HepG2 (cell line): Measurements from ENCODE around the gene ERF. TPM values are rescaled to one million over a fixed set of nuclear protein-coding genes. Genes with fewer than 3 reads are reported as not detected.

ENCODE experiments used
- ATAC-seq: fragments of 200-7000 bp; cut with Tn5 transposase; 3 replicates; pipeline ENCODE4 v1.9.1; 2020; ENCODE audit warnings: mild to moderate bottlenecking, moderate library complexity
- BruUV-seq: library from RNA; stranded (reverse); fragments of 400-500 nt; replicated peaks from 2 replicates; lab custom pipeline; 2021; lab: Mats Ljungman, UMichigan
- CTCF ChIA-PET: fragments of 300-600 bp; formaldehyde crosslinking; extraction: SDS; loops from one replicate; lab custom pipeline; 2021; ENCODE audit warnings: low total read pairs, inconsistent platforms, low intra/inter-chr PET ratio; lab: Yijun Ruan, JAX
- POLR2A ChIA-PET: fragments of 350-600 bp; sonication (Branson Sonifier 250); formaldehyde crosslinking; loops from one replicate; lab custom pipeline; 2020; ENCODE audit warnings: antibody characterized with exemption, inconsistent platforms; lab: Yijun Ruan, JAX
- DNase-seq: peaks from one replicate; pipeline ENCODE4 v3.0.0-alpha.2; 2015; ENCODE audit warnings: low spot score
- FAIRE-seq: peaks from 3 replicates; lab custom pipeline; 2011; peaks lifted over from hg19 to GRCh38; lab: Jason Lieb, UNC
- H2AFZ ChIP-seq: one replicate; pipeline ENCODE4 v1.6.1; 2011; ENCODE audit warnings: low read length, inconsistent platforms
- H3K27ac ChIP-seq: fragments of 300-600 bp; 3 replicates; pipeline ENCODE4 v1.8.0; 2011; ENCODE audit warnings: mixed run types, mild to moderate bottlenecking, mixed read lengths, low read length, inconsistent platforms; ENCODE audit not compliant: insufficient read depth; ENCODE audit errors: extremely low read length
- H3K27me3 ChIP-seq, 2 experiments: fragments of 200-600 bp in 1 of 2; 2 replicates in 1 of 2; 3 replicates in 1 of 2; pipeline versions ENCODE4 v1.6.0 to v1.8.0; 2011; ENCODE audit warnings: low read length in 2 of 2, mild to moderate bottlenecking in 2 of 2, moderate library complexity in 2 of 2, inconsistent platforms in 1 of 2; ENCODE audit not compliant: insufficient read depth in 2 of 2, control insufficient read depth in 1 of 2
- H3K36me3 ChIP-seq, 2 experiments: fragments of 200-600 bp in 1 of 2; replicated peaks in 1 of 2; 2 replicates in 1 of 2; 3 replicates in 1 of 2; pipeline versions ENCODE4 v1.5.1 to v1.8.0; 2011; ENCODE audit warnings: low read length in 2 of 2, inconsistent platforms in 1 of 2; ENCODE audit not compliant: insufficient read depth in 2 of 2, control insufficient read depth in 1 of 2
- H3K4me1 ChIP-seq: 2 replicates; pipeline ENCODE4 v1.5.1; 2012; ENCODE audit warnings: low read length, inconsistent platforms; ENCODE audit not compliant: insufficient read depth
- H3K4me2 ChIP-seq: 2 replicates; pipeline ENCODE4 v1.6.0; 2011; ENCODE audit warnings: low read depth, low read length, inconsistent platforms
- H3K4me3 ChIP-seq, 3 experiments: fragments of 200-600 bp in 1 of 3; sonication (generic), shearing (Covaris generic) in 1 of 3; replicated peaks in 1 of 3; 2 replicates each; pipeline ENCODE4 v1.5.1; 2011 to 2016; ENCODE audit warnings: low read length in 3 of 3, inconsistent platforms in 2 of 3, low read depth in 2 of 3, mild to moderate bottlenecking in 2 of 3, control low read depth in 1 of 3, mixed read lengths in 1 of 3; ENCODE audit not compliant: insufficient read depth in 1 of 3
- H3K79me2 ChIP-seq: one replicate; pipeline ENCODE4 v1.6.1; 2011; ENCODE audit warnings: low read length, inconsistent platforms; ENCODE audit not compliant: insufficient read depth
- H3K9ac ChIP-seq: 2 replicates; pipeline ENCODE4 v1.6.0; 2011; ENCODE audit warnings: mild to moderate bottlenecking, low read depth, low read length, inconsistent platforms; ENCODE audit not compliant: insufficient read depth
- H3K9me3 ChIP-seq: 2 replicates; pipeline ENCODE4 v1.5.1; 2012; ENCODE audit warnings: mild to moderate bottlenecking, low read length
- H4K20me1 ChIP-seq: 2 replicates; pipeline ENCODE4 v1.6.0; 2011; ENCODE audit warnings: inconsistent platforms, mild to moderate bottlenecking, low read length, moderate library complexity; ENCODE audit not compliant: insufficient read depth
- CCDC6 ChIP-seq: sonication (generic); formaldehyde crosslinking; IDR thresholded peaks from 2 replicates; pipeline ENCODE4 v1.8.1; 2022; ENCODE audit warnings: mild to moderate bottlenecking, missing genetic modification reagents, moderate library complexity
- FLYWCH1 ChIP-seq: sonication (generic); formaldehyde crosslinking; IDR thresholded peaks from 2 replicates; pipeline ENCODE4 v1.8.1; 2023; ENCODE audit warnings: mild to moderate bottlenecking, missing genetic modification reagents
- FOXA3 ChIP-seq: IDR thresholded peaks from 2 replicates; pipeline ENCODE4 v1.6.1; 2016; ENCODE audit warnings: missing genetic modification reagents, missing compliant biosample characterization
- HOXA3 ChIP-seq: sonication (generic); formaldehyde crosslinking; IDR thresholded peaks from 2 replicates; pipeline ENCODE4 v1.5.0; 2020; ENCODE audit warnings: missing genetic modification reagents
- IRF2 ChIP-seq: IDR thresholded peaks from 2 replicates; pipeline ENCODE4 v1.6.1; 2018; ENCODE audit warnings: missing genetic modification reagents, missing compliant biosample characterization
- MED1 ChIP-seq: sonication (generic); formaldehyde crosslinking; IDR thresholded peaks from 2 replicates; pipeline ENCODE4 v1.4.0; 2020; ENCODE audit warnings: missing genetic modification reagents
- NFIB ChIP-seq: sonication (generic); formaldehyde crosslinking; IDR thresholded peaks from 2 replicates; pipeline ENCODE4 v1.9.0; 2021; ENCODE audit warnings: missing genetic modification reagents, mild to moderate bottlenecking, borderline replicate concordance
- POLR2G ChIP-seq: fragments of 200-400 bp; formaldehyde crosslinking; IDR thresholded peaks from 2 replicates; pipeline ENCODE4 v1.6.1; 2018; ENCODE audit warnings: mild to moderate bottlenecking, low read depth, low read length, moderate library complexity
- RBFOX2 ChIP-seq: fragments of 200-400 bp; formaldehyde crosslinking; IDR thresholded peaks from 2 replicates; pipeline ENCODE4 v1.6.1; 2017; ENCODE audit warnings: low read depth, mild to moderate bottlenecking, low read length
- RBM22 ChIP-seq: fragments of 200-400 bp; formaldehyde crosslinking; optimal IDR thresholded peaks from 2 replicates; pipeline ENCODE3; 2017; ENCODE audit warnings: mild to moderate bottlenecking, low read length, moderate library complexity
- SETDB1 ChIP-seq: sonication (generic); formaldehyde crosslinking; IDR thresholded peaks from 2 replicates; pipeline ENCODE4 v1.5.1; 2020; ENCODE audit warnings: missing genetic modification reagents, mild to moderate bottlenecking, borderline replicate concordance
- ZNF569 ChIP-seq: sonication (generic); formaldehyde crosslinking; IDR thresholded peaks from 2 replicates; pipeline ENCODE4 v1.5.0; 2020; ENCODE audit warnings: mild to moderate bottlenecking, missing genetic modification reagents, moderate library complexity, borderline replicate concordance
- ZNF7 ChIP-seq: IDR thresholded peaks from 2 replicates; pipeline ENCODE4 v1.6.1; 2016; ENCODE audit warnings: missing biosample characterization, missing genetic modification reagents
- ZNF781 ChIP-seq: sonication (generic); formaldehyde crosslinking; IDR thresholded peaks from 2 replicates; pipeline ENCODE4 v1.5.1; 2020; ENCODE audit warnings: borderline replicate concordance, mild to moderate bottlenecking, missing genetic modification reagents; ENCODE audit errors: not compliant biosample characterization
- ZSCAN21 ChIP-seq: sonication (generic); formaldehyde crosslinking; IDR thresholded peaks from 2 replicates; pipeline ENCODE4 v1.8.0; 2022; ENCODE audit warnings: mild to moderate bottlenecking, missing genetic modification reagents, moderate library complexity, borderline replicate concordance
- WGBS: methylation state at CpG from one replicate; pipeline ENCODE4 v1.1.6; 2017; ENCODE audit warnings: low lambda C conversion rate; 5-methylcytosine and 5-hydroxymethylcytosine counted together
- in situ Hi-C: cut with HindIII; loops from 2 replicates; pipeline ENCODE4 v1.10.0; 2017; ENCODE audit warnings: low pct_unique_long_range_greater_than_20kb; ENCODE audit not compliant: extremely low pct_ligation_motif_present
- intact Hi-C: fragments of 100-400 bp; cut with micrococcal nuclease; formaldehyde crosslinking; loops from one replicate; pipeline ENCODE4 v1.10.0; 2022; ENCODE audit not compliant: unreplicated experiment
- polyA plus RNA-seq, 8 experiments: library from polyadenylated mRNA; depleted of rRNA in 3 of 8; stranded (reverse) in 7 of 8; unstranded in 1 of 8; fragments of >200 nt; fragmentation: Illumina TruSeq in 4 of 8; extraction: Trizol in 4 of 8; gene quantifications; 2 replicates each; pipeline versions ENCODE4 v1.2.1 to v1.2.3, GENCODE V29; 2011 to 2016; ENCODE audit warnings: low read depth in 4 of 8, missing spikeins in 1 of 8, mixed read lengths in 1 of 8; ENCODE audit not compliant: insufficient read depth in 1 of 8
- total RNA-seq, 5 experiments: library from RNA; depleted of rRNA; stranded (reverse); fragments of >200 nt; fragmentation: Illumina TruSeq; extraction: Trizol; gene quantifications; 2 replicates each; pipeline ENCODE4 v1.2.3, GENCODE V29; 2016; ENCODE audit warnings: low read depth in 1 of 5
- TF ChIP-seq, protein P1 (sequence below): sonication (generic); formaldehyde crosslinking; IDR thresholded peaks from 2 replicates; pipeline ENCODE4 v1.5.1; 2020; ENCODE audit warnings: mild to moderate bottlenecking, moderate library complexity, missing genetic modification reagents

Gene ERF
- total and polyA plus RNA-seq, 2 of the 13 experiments (the other 11 are each of a cell fraction or from before 2014, with no cell fraction given), result 67.1 to 69.9 TPM

GRCh38 chr19:42229855-42230351 lies 25.0 kb downstream of the ERF start:
- Histone ChIP-seq H3K27ac (peak overlapping the region; percentile 17), H3K4me3 (no peak overlapping the region), H3K9me3 (no peaks in the 10 kb centered on the region), H3K4me2 (no peak overlapping the region), H3K79me2 (peaks cover 3% of the 10 kb centered on the region), H3K27me3 (no peaks in the 10 kb centered on the region), H3K36me3 (peaks cover 30 to 67% of the 10 kb centered on the region in 2 experiments), H3K9ac (no peak overlapping the region), H4K20me1 (peaks cover 6% of the 10 kb centered on the region; the same call in 1 of the 2 replicates), H3K4me1 (peaks cover 41% of the 10 kb centered on the region), H2AFZ (no peak overlapping the region)
- in situ Hi-C loops, result no loop called here
- FAIRE-seq (peak; percentile 21), ATAC-seq (peak; percentile 14; the same call in 2 of the 3 replicates), DNase-seq (no peak)
- no TSS peak for BruUV-seq
- ChIA-PET CTCF (interaction anchor here (0.8 kb wide), 1 partner anchor 61 kb away, joined by 3 read pairs; no protein-coding TSS in a partner anchor), POLR2A (interaction anchor here (1.1 to 3.0 kb wide), 3 partner anchors 9 to 17 kb away, joined by 3 to 13 read pairs (median 3); partner anchors contain the start of gene GSK3A)
- intact Hi-C loops, result no loop called here
- 100% methylated on average over 3 of the region's 8 CpGs for WGBS
- TF ChIP-seq NFIB (CRISPR knock-in tag), result no peak
- TF ChIP-seq POLR2G, result peak; percentile 2; the same call in 1 of the 2 replicates
- TF ChIP-seq RBM22, result peak; percentile 82

DNA sequence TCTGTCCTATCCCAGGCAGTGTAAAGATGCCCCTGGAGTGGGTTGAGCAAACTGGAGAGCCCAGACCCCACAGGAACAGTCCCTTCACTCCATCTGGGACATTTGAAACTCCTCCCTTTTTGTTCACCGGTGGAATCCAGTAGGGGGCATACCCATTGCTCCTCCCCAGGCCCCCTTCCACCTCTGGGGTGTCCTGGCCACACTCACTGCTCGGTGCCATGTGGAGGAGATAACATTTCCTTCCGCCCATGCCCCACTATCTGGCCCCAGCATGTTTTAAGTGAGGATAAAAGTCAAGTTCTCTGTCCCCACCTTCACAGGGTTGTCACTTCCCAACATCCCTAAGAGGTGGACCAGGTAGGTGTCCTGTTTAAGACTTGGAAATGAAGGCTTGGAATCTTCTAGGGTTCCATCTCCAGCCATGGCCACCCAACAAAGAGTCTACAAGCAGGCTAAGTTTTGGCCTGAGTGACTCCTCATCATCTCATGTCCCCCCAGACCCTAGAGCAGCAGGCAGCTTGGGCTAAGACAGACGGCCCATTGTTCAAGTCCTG lies 25.6 kb downstream of the ERF start:
- Histone ChIP-seq H3K36me3 (peaks cover 30 to 68% of the 10 kb centered on the region in 2 experiments), H2AFZ (no peak overlapping the region), H3K79me2 (peaks cover 3% of the 10 kb centered on the region), H3K27me3 (no peaks in the 10 kb centered on the region), H3K4me2 (no peak overlapping the region), H4K20me1 (peaks cover 6% of the 10 kb centered on the region; the same call in 1 of the 2 replicates), H3K9ac (no peak overlapping the region), H3K9me3 (no peaks in the 10 kb centered on the region), H3K4me3 (no peak overlapping the region), H3K4me1 (peaks cover 37% of the 10 kb centered on the region), H3K27ac (no peak overlapping the region)
- no peak for FAIRE-seq
- 92% methylated on average over 4 of the region's 4 CpGs for WGBS
- POLR2A ChIA-PET, result interaction anchor here (1.1 to 3.0 kb wide), 3 partner anchors 10 to 18 kb away, joined by 3 to 13 read pairs (median 3); partner anchors contain the start of gene GSK3A
- ATAC-seq, result peak; percentile 31
- in situ Hi-C loops (no loop called here), intact Hi-C loops (no loop called here)
- CTCF ChIA-PET, result interaction anchor here (0.8 kb wide), 1 partner anchor 61 kb away, joined by 3 read pairs; no protein-coding TSS in a partner anchor
- no peak for DNase-seq
- TF ChIP-seq ZSCAN21 (CRISPR knock-in tag) (no peak), FOXA3 (CRISPR knock-in tag) (no peak), CCDC6 (CRISPR knock-in tag) (no peak), FLYWCH1 (no peak), MED1 (no peak), SETDB1 (CRISPR knock-in tag) (no peak), ZNF781 (CRISPR knock-in tag) (no peak), HOXA3 (CRISPR knock-in tag) (no peak), RBM22 (peak; percentile 87), ZNF7 (CRISPR knock-in tag) (no peak), ZNF569 (CRISPR knock-in tag) (no peak), IRF2 (CRISPR knock-in tag) (no peak), RBFOX2 (0 out of 2 replicates have a peak, but pooled peaks have one; percentile 22)
- TF ChIP-seq, protein P1, sequence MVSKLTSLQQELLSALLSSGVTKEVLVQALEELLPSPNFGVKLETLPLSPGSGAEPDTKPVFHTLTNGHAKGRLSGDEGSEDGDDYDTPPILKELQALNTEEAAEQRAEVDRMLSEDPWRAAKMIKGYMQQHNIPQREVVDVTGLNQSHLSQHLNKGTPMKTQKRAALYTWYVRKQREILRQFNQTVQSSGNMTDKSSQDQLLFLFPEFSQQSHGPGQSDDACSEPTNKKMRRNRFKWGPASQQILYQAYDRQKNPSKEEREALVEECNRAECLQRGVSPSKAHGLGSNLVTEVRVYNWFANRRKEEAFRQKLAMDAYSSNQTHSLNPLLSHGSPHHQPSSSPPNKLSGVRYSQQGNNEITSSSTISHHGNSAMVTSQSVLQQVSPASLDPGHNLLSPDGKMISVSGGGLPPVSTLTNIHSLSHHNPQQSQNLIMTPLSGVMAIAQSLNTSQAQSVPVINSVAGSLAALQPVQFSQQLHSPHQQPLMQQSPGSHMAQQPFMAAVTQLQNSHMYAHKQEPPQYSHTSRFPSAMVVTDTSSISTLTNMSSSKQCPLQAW (CRISPR knock-in tag), result no peak
- no TSS peak for BruUV-seq
